ENCODE measurements around the gene EXOC3L4. TPM values are rescaled to one million over a fixed set of nuclear protein-coding genes. Genes with fewer than 3 reads are reported as not detected.

Gene EXOC3L4
- total RNA-seq, 1 donor from 2014 or later, result not detected

- H4K20me1 ChIP-seq (ENCODE audit: low read depth), result peaks cover 83% of the 10 kb centered on the region
- H3K4me1 Mint-ChIP-seq, result peaks cover 28% of the 10 kb centered on the region
- DNase-seq (ENCODE audit: low spot score), result no peak
These were observed 42.1 kb upstream of the EXOC3L4 start for GRCh38 chr14:103052407-103052806.

GRCh38 chr14:103055695-103056094 lies 38.8 kb upstream of the EXOC3L4 start:
- H3K4me1 ChIP-seq, result peaks cover 11% of the 10 kb centered on the region
- no peak overlapping the region for H2AFZ ChIP-seq (replicated peaks)
- Mint-ChIP-seq H3K36me3 (peaks cover 1% of the 10 kb centered on the region), H3K27ac (no peak overlapping the region), H3K4me1 (peaks cover 30% of the 10 kb centered on the region), H3K9me3 (no peaks in the 10 kb centered on the region), H3K4me3 (peak overlapping the region; percentile 93), H3K27me3 (ENCODE audit: insufficient read depth, low read depth) (peaks cover 9% of the 10 kb centered on the region)
- no peak for DNase-seq (ENCODE audit: low spot score)
- TF ChIP-seq EZH2 (IDR thresholded peaks at IDR 0.05) (no peak), CTCF (IDR thresholded peaks at IDR 0.05) (no peak)
- H4K20me1 ChIP-seq (ENCODE audit: low read depth), result peaks cover 64% of the 10 kb centered on the region
- H3K9me3 ChIP-seq (ENCODE audit: low read depth), result no peaks in the 10 kb centered on the region
- peaks cover 68% of the 10 kb centered on the region for H3K79me2 ChIP-seq (ENCODE audit: low read depth)
- H3K27ac ChIP-seq, result no peak overlapping the region
- peaks cover 12% of the 10 kb centered on the region for H3F3A ChIP-seq (ENCODE audit: low read depth)
- no peaks in the 10 kb centered on the region for H3K27me3 ChIP-seq
- no peak overlapping the region for H3K9ac ChIP-seq
- no peaks in the 10 kb centered on the region for H3K36me3 ChIP-seq
- H3K4me2 ChIP-seq, result peak overlapping the region; percentile 86
- peak overlapping the region; percentile 98 for H3K4me3 ChIP-seq

More at GRCh38 chr14:103052407-103052806, 42.1 kb upstream of the EXOC3L4 start:
- no peak overlapping the region for H2AFZ ChIP-seq (replicated peaks)
- no peaks in the 10 kb centered on the region for H3K36me3 ChIP-seq
- peaks cover 11% of the 10 kb centered on the region for H3K4me1 ChIP-seq
- H3F3A ChIP-seq (ENCODE audit: low read depth), result peaks cover 5% of the 10 kb centered on the region
- no peaks in the 10 kb centered on the region for H3K27me3 Mint-ChIP-seq (ENCODE audit: insufficient read depth, low read depth)
- no peak overlapping the region for H3K4me3 Mint-ChIP-seq
- TF ChIP-seq CTCF (IDR thresholded peaks at IDR 0.05) (no peak), EZH2phosphoT487 (IDR thresholded peaks at IDR 0.05) (no peak), EZH2 (IDR thresholded peaks at IDR 0.05) (no peak)
- no peaks in the 10 kb centered on the region for H3K9me3 Mint-ChIP-seq
- H3K27me3 ChIP-seq, result no peaks in the 10 kb centered on the region
- no peaks in the 10 kb centered on the region for H3K9me3 ChIP-seq (ENCODE audit: low read depth)
- no peak overlapping the region for H3K9ac ChIP-seq
- H3K79me2 ChIP-seq (ENCODE audit: low read depth), result peaks cover 95% of the 10 kb centered on the region
- no peak overlapping the region for H3K4me2 ChIP-seq
- peaks cover 5% of the 10 kb centered on the region for H3K36me3 Mint-ChIP-seq
- H3K4me3 ChIP-seq, result no peak overlapping the region
- no peak overlapping the region for H3K27ac ChIP-seq
- no peak overlapping the region for H3K27ac Mint-ChIP-seq

- peak overlapping the region; percentile 23 for H3K27ac ChIP-seq
These were observed 38.0 kb upstream of the EXOC3L4 start for GRCh38 chr14:103056322-103057027.

More at GRCh38 chr14:103056322-103057027, 38.0 kb upstream of the EXOC3L4 start:
- H3K36me3 ChIP-seq, result no peaks in the 10 kb centered on the region
- peaks cover 12% of the 10 kb centered on the region for H3F3A ChIP-seq (ENCODE audit: low read depth)
- H3K9me3 ChIP-seq (ENCODE audit: low read depth), result no peaks in the 10 kb centered on the region
- no peak overlapping the region for H2AFZ ChIP-seq (replicated peaks)
- H3K4me3 ChIP-seq, result peak overlapping the region; percentile 98
- H3K27me3 ChIP-seq, result no peaks in the 10 kb centered on the region
- Mint-ChIP-seq H3K36me3 (peaks cover 1% of the 10 kb centered on the region), H3K9me3 (no peaks in the 10 kb centered on the region), H3K4me1 (peaks cover 30% of the 10 kb centered on the region), H3K27ac (no peak overlapping the region), H3K27me3 (ENCODE audit: insufficient read depth, low read depth) (peaks cover 9% of the 10 kb centered on the region), H3K4me3 (peak overlapping the region; percentile 93)
- H3K79me2 ChIP-seq (ENCODE audit: low read depth), result peaks cover 60% of the 10 kb centered on the region
- peak overlapping the region; percentile 69 for H3K9ac ChIP-seq
- TF ChIP-seq EZH2 (IDR thresholded peaks at IDR 0.05) (no peak), EZH2phosphoT487 (IDR thresholded peaks at IDR 0.05) (no peak), CTCF (IDR thresholded peaks at IDR 0.05) (no peak)
- DNase-seq (ENCODE audit: low spot score), result peak; percentile 78
- H3K4me1 ChIP-seq, result peaks cover 11% of the 10 kb centered on the region
- H4K20me1 ChIP-seq (ENCODE audit: low read depth), result peaks cover 58% of the 10 kb centered on the region
- H3K4me2 ChIP-seq, result peak overlapping the region; percentile 86
